Fibroblast of lung (primary cell): ENCODE results near the gene THAP7.

Source experiments
- CTCF ChIP-seq, 2 donors: IDR thresholded peaks in 1 of 2; conservative IDR thresholded peaks in 1 of 2; 1 replicate in 1 of 2; 2 replicates in 1 of 2; pipeline ENCODE4 v1.5.1; 2011 to 2012; ENCODE audit warnings: low read length in 2 of 2, control low read depth in 1 of 2, inconsistent platforms in 1 of 2, low read depth in 1 of 2, mild to moderate bottlenecking in 1 of 2
- EZH2 ChIP-seq: IDR thresholded peaks from 2 replicates; pipeline ENCODE4 v1.5.1; 2012; ENCODE audit warnings: low read length, control low read depth, mild to moderate bottlenecking; ENCODE audit errors: missing control alignments

DNA sequence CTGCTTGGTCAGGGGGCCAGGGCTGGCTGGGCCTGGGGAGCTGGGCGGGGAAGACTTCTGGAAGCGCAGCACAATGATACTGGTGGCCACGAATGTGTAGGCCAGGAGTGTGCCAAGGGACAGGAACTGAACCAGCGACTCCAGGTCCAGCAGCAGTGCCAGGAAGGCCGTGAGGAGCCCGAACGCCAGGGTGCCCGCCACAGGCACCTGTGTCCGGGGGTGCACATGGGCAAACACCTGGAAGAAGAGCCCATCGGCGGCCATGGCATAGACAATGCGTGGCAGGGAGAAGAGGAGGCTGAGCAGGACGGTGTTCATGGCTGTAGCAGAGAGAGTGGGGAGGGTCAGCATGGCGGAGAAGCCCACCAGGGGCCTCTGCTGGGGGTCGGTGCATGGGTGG is 28.1 kb upstream of the THAP7 start:
- TF ChIP-seq EZH2: no peak
- no peak for TF ChIP-seq CTCF (conservative IDR thresholded peaks at IDR 0.05 in 1 of 2, IDR thresholded peaks at IDR 0.05 in 1 of 2; ENCODE audit: low read depth in 1 of 2, low read length in 2 of 2)
